Endothelial cell of umbilical vein (primary cell): ENCODE measurements around the gene POLR2F. TPM values are rescaled to one million over a fixed set of nuclear protein-coding genes. Genes with fewer than 3 reads are reported as not detected.
"Not testable (repeated sequence)": the region's sequence is repeated elsewhere in the genome, so short reads cannot be mapped to it uniquely, and the experiment has no call there.

Source experiments
- BruUV-seq: library from RNA; stranded (reverse); fragments of 400-500 nt; replicated peaks from 2 replicates; lab custom pipeline; 2021; lab: Mats Ljungman, UMichigan
- CTCF ChIA-PET: fragments of 300-600, 350-600 bp; sonication (Branson Sonifier 250); formaldehyde crosslinking; loops from one replicate; lab custom pipeline; 2021; ENCODE audit warnings: antibody characterized with exemption, inconsistent platforms; lab: Charles Lee
- POLR2A ChIA-PET: fragments of 300-600, 350-600 bp; sonication (Branson Sonifier 250); formaldehyde crosslinking; loops from one replicate; lab custom pipeline; 2021; ENCODE audit warnings: antibody characterized with exemption, inconsistent platforms; lab: Charles Lee
- DNase-seq: peaks from one replicate; pipeline ENCODE4 v3.0.0-alpha.2; 2011; ENCODE audit warnings: low read depth, low spot score
- FAIRE-seq: peaks from 2 replicates; lab custom pipeline; 2011; peaks lifted over from hg19 to GRCh38; lab: Jason Lieb, UNC
- H2AFZ ChIP-seq: 2 replicates; pipeline ENCODE4 v1.6.0; 2012; ENCODE audit warnings: low read depth, low read length, control low read depth, inconsistent platforms
- H3K27ac ChIP-seq: 2 replicates; pipeline ENCODE4 v1.5.1; 2011; ENCODE audit warnings: low read depth, mild to moderate bottlenecking, control low read depth, low read length, moderate library complexity; ENCODE audit not compliant: insufficient read depth
- H3K27me3 ChIP-seq, 2 experiments: 2 replicates each; pipeline versions ENCODE4 v1.6.0 to v1.6.1; 2011; ENCODE audit warnings: low read length in 2 of 2, mixed read lengths in 1 of 2; ENCODE audit not compliant: control insufficient read depth in 2 of 2, insufficient read depth in 2 of 2
- H3K36me3 ChIP-seq, 2 experiments: 2 replicates in 1 of 2; 3 replicates in 1 of 2; pipeline ENCODE4 v1.5.1; 2011; ENCODE audit warnings: low read length in 2 of 2, mild to moderate bottlenecking in 1 of 2, moderate library complexity in 1 of 2; ENCODE audit not compliant: control insufficient read depth in 2 of 2, insufficient read depth in 2 of 2; ENCODE audit errors: extremely low read depth in 1 of 2
- H3K4me1 ChIP-seq: 3 replicates; pipeline ENCODE4 v1.5.1; 2011; ENCODE audit warnings: mild to moderate bottlenecking, low read length; ENCODE audit not compliant: control insufficient read depth, insufficient read depth; ENCODE audit errors: extremely low read depth
- H3K4me2 ChIP-seq: 2 replicates; pipeline ENCODE4 v1.6.1; 2011; ENCODE audit warnings: low read length, control low read depth, mixed read lengths; ENCODE audit not compliant: insufficient read depth
- H3K4me3 ChIP-seq, 3 experiments: fragments of 200-600 bp in 1 of 3; sonication (generic), shearing (Covaris generic) in 1 of 3; replicated peaks in 1 of 3; 2 replicates each; pipeline ENCODE4 v1.5.1; 2011 to 2016; ENCODE audit warnings: control low read depth in 3 of 3, low read length in 3 of 3, mild to moderate bottlenecking in 2 of 3, inconsistent platforms in 1 of 3, low read depth in 1 of 3, moderate library complexity in 1 of 3; ENCODE audit not compliant: insufficient read depth in 1 of 3
- H3K79me2 ChIP-seq: 2 replicates; pipeline ENCODE4 v1.6.0; 2012; ENCODE audit warnings: low read length, inconsistent platforms; ENCODE audit not compliant: control insufficient read depth, insufficient read depth
- H3K9ac ChIP-seq: replicated peaks from 2 replicates; pipeline ENCODE3; 2011; ENCODE audit warnings: low read length, control low read depth; ENCODE audit not compliant: insufficient read depth; ENCODE audit errors: extremely low read depth
- H3K9me1 ChIP-seq: replicated peaks from 3 replicates; pipeline ENCODE4 v1.6.0; 2011; ENCODE audit warnings: mild to moderate bottlenecking, low read length; ENCODE audit not compliant: control insufficient read depth, insufficient read depth; ENCODE audit errors: extremely low read depth
- H3K9me3 ChIP-seq: replicated peaks from 2 replicates; pipeline ENCODE4 v1.5.1; 2012; ENCODE audit warnings: low read length, inconsistent platforms; ENCODE audit not compliant: control insufficient read depth, insufficient read depth
- H4K20me1 ChIP-seq: replicated peaks from 2 replicates; pipeline ENCODE3; 2011; ENCODE audit warnings: mild to moderate bottlenecking, low read length; ENCODE audit not compliant: control insufficient read depth, insufficient read depth; ENCODE audit errors: extremely low read depth
- EZH2 ChIP-seq: IDR thresholded peaks from 2 replicates; pipeline ENCODE4 v1.6.1; 2012; ENCODE audit warnings: borderline replicate concordance, low read depth, mild to moderate bottlenecking, moderate library complexity, low read length, inconsistent platforms; ENCODE audit not compliant: severe bottlenecking
- POLR2AphosphoS5 ChIP-seq: IDR thresholded peaks from 2 replicates; pipeline ENCODE4 v1.6.1; 2012; ENCODE audit warnings: low read depth, mild to moderate bottlenecking, control low read depth, low read length, moderate library complexity; ENCODE audit not compliant: insufficient read depth
- dilution Hi-C: fragments of 300-500 bp; cut with MboI; formaldehyde crosslinking; loops from one replicate; pipeline ENCODE4 v1.15.0; 2019; ENCODE audit warnings: low sequenced_read_pairs; ENCODE audit not compliant: extremely low pct_ligation_motif_present
- intact Hi-C: fragments of 100-400 bp; cut with micrococcal nuclease; formaldehyde crosslinking; loops from one replicate; pipeline ENCODE4 v1.10.0; 2022
- polyA plus RNA-seq, 4 experiments: library from polyadenylated mRNA; depleted of rRNA in 3 of 4; stranded (reverse) in 3 of 4; unstranded in 1 of 4; fragments of >200 nt; gene quantifications; 2 replicates each; pipeline versions ENCODE4 v1.2.1 to v1.2.3, GENCODE V29; 2011 to 2012; ENCODE audit warnings: missing spikeins in 1 of 4
- total RNA-seq: library from RNA; stranded (reverse); gene quantifications from 2 replicates; pipeline ENCODE4 v1.2.3, GENCODE V29; 2021

The POLR2F gene
- total and polyA plus RNA-seq, 2 donors (not counting 3 experiments of a cell fraction or from before 2014, with no cell fraction given) = 106 to 112 TPM

- no peaks in the 10 kb centered on the region for H3K27me3 ChIP-seq
- dilution Hi-C loops = no loop called here
- no TSS peak for BruUV-seq
Observed at GRCh38 chr22:37943825-37944198, 9.7 kb upstream of the POLR2F start.

GRCh38 chr22:37944423-37944822, 9.1 kb upstream of the POLR2F start:
- H3K27ac ChIP-seq, H3K9me3 ChIP-seq, POLR2A ChIA-PET, H3K4me2 ChIP-seq, H3K9ac ChIP-seq, H3K4me3 ChIP-seq, H3K79me2 ChIP-seq, intact Hi-C loops, H4K20me1 ChIP-seq, CTCF ChIA-PET, H3K4me1 ChIP-seq, FAIRE-seq, H2AFZ ChIP-seq, H3K27me3 ChIP-seq, H3K9me1 ChIP-seq, DNase-seq, dilution Hi-C loops: not testable (repeated sequence)
- BruUV-seq = TSS peak; percentile 0
- H3K36me3 ChIP-seq = peaks cover 9 to 20% of the 10 kb centered on the region in 2 experiments

More at GRCh38 chr22:37943825-37944198, 9.7 kb upstream of the POLR2F start:
- intact Hi-C loops = no loop called here
- POLR2A ChIA-PET = no interaction called here
- FAIRE-seq (no peak), DNase-seq (no peak)
- TF ChIP-seq EZH2 = no peak
- TF ChIP-seq POLR2AphosphoS5 = peak; percentile 16
- Histone ChIP-seq H2AFZ (no peak overlapping the region), H3K4me3 (no peak overlapping the region), H3K9ac (no peak overlapping the region), H3K27ac (no peak overlapping the region), H4K20me1 (no peaks in the 10 kb centered on the region), H3K9me3 (no peaks in the 10 kb centered on the region), H3K4me2 (no peak overlapping the region), H3K36me3 (peaks cover 9 to 23% of the 10 kb centered on the region in 2 experiments), H3K9me1 (no peaks in the 10 kb centered on the region), H3K79me2 (no peaks in the 10 kb centered on the region), H3K4me1 (peaks cover 5% of the 10 kb centered on the region)
- CTCF ChIA-PET = interaction anchor here (1.0 kb wide), 1 partner anchor 13 kb away, joined by 4 read pairs; no protein-coding TSS in a partner anchor

DNA sequence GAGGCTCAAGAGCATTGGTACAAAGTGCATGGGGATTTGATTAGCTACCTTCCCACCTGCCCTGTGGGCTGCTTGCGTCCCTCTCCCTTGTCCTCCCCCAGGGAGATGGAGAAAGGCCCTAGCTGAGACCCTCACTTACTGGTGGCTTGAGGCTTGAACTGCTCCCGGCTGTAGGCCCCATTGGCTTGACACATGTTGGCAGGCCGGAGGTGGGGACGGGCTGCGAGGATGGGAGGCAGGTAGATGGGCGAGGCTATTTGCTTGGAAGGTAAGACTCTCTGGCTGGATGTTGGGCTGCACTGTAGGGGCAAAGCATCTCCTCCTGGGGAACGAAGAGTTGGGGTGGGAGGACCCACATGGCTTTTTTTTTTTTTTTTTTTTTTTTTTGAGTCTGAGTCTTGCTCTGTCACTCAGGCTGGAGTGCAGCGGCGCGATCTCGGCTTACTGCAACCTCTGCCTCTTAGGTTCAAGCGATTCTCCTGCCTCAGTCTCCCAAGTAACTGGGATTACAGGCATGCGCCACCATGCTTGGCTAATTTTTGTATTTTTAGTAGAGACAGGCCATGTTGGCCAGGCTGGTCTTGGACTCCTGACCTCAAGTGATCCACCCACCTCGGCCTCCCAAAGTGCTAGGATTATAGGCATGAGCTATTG, 6.2 kb upstream of the POLR2F start:
- intact Hi-C loops, H3K4me1 ChIP-seq, H3K36me3 ChIP-seq, H4K20me1 ChIP-seq, H3K9me1 ChIP-seq, H3K79me2 ChIP-seq, H2AFZ ChIP-seq, H3K4me3 ChIP-seq, DNase-seq, POLR2A ChIA-PET, H3K27me3 ChIP-seq, H3K9ac ChIP-seq, H3K4me2 ChIP-seq, BruUV-seq, FAIRE-seq, H3K27ac ChIP-seq, dilution Hi-C loops, H3K9me3 ChIP-seq: not testable (repeated sequence)
- CTCF ChIA-PET = interaction anchor here (1.8 kb wide), 1 partner anchor 14 kb away, joined by 7 read pairs; no protein-coding TSS in a partner anchor
